Measurements from ENCODE around the gene GAB2. TPM values are rescaled to one million over a fixed set of nuclear protein-coding genes. Genes with fewer than 3 reads are reported as not detected.

Gene GAB2
- total and polyA plus RNA-seq, 2 donors (not counting 1 experiment from before 2014, with no cell fraction given): 5.8 to 85.9 TPM

GRCh38 chr11:78293536-78293935 lies 124.1 kb downstream of the GAB2 start:
- intact Hi-C loops (cut with micrococcal nuclease): no loop called here
- H3K27ac Mint-ChIP-seq: no peak overlapping the region
- no peak overlapping the region for H3K27ac ChIP-seq (ENCODE audit: low read length in 2 of 2)

More at GRCh38 chr11:78293536-78293935, 124.1 kb downstream of the GAB2 start:
- peaks cover 10% of the 10 kb centered on the region for H3K79me2 ChIP-seq (ENCODE audit: control insufficient read depth, insufficient read depth, low read length)
- H3K4me2 ChIP-seq (replicated peaks; ENCODE audit: low read depth, low read length, poor library complexity, severe bottlenecking): no peak overlapping the region
- WGBS (ENCODE audit: insufficient coverage): 100% methylated on average over 3 of the region's 6 CpGs
- ATAC-seq (ENCODE audit: low read depth): no peak
- POLR2A ChIA-PET: no interaction called here
- no peaks in the 10 kb centered on the region for H4K20me1 ChIP-seq (ENCODE audit: control insufficient read depth, insufficient read depth, low read length, poor library complexity, severe bottlenecking)
- no peak for TF ChIP-seq EZH2 (IDR thresholded peaks at IDR 0.05; ENCODE audit: borderline replicate concordance, insufficient read depth, low read depth, low read length, poor library complexity, severe bottlenecking)
- no peak for TF ChIP-seq CTCF (IDR thresholded peaks at IDR 0.05)
- peaks cover 8 to 9% of the 10 kb centered on the region in 2 donors for H3K4me1 ChIP-seq (ENCODE audit: control insufficient read depth in 2 of 2, insufficient read depth in 2 of 2, low read length in 2 of 2)
- H3K4me3 ChIP-seq (ENCODE audit: control extremely low read depth in 1 of 5, extremely low read depth in 1 of 5, insufficient read depth in 1 of 5, low read depth in 2 of 5, low read length in 4 of 5): no peak overlapping the region
- no peaks in the 10 kb centered on the region for H3K27me3 ChIP-seq (replicated peaks in 1 of 4; ENCODE audit: control extremely low read depth in 1 of 4, control insufficient read depth in 3 of 4, insufficient read depth in 4 of 4, low read length in 3 of 4)
- no peak for DNase-seq
- Mint-ChIP-seq H3K4me3 (no peak overlapping the region), H3K4me1 (peaks cover 45% of the 10 kb centered on the region), H3K9me3 (ENCODE audit: insufficient read depth) (no peaks in the 10 kb centered on the region), H3K27me3 (no peaks in the 10 kb centered on the region)
- no peak overlapping the region for H3K9ac ChIP-seq (ENCODE audit: low read length)
- no peaks in the 10 kb centered on the region for H3K9me3 ChIP-seq (ENCODE audit: control extremely low read depth in 1 of 3, control insufficient read depth in 2 of 3, insufficient read depth in 1 of 3, low read length in 2 of 3)
- CTCF ChIA-PET: no interaction called here
- no peak overlapping the region for H2AFZ ChIP-seq (ENCODE audit: insufficient read depth, low read depth, low read length, poor library complexity, severe bottlenecking)
- H3K36me3 ChIP-seq (replicated peaks in 1 of 2; ENCODE audit: control extremely low read depth in 1 of 2, control insufficient read depth in 1 of 2, extremely low read depth in 1 of 2, insufficient read depth in 2 of 2, low read length in 1 of 2): no peaks in the 10 kb centered on the region
